Endothelial cell of umbilical vein (primary cell): ENCODE results near the gene GRPEL1. TPM values are rescaled to one million over a fixed set of nuclear protein-coding genes. Genes with fewer than 3 reads are reported as not detected.

ENCODE experiments used
- BruUV-seq: library from RNA; stranded (reverse); fragments of 400-500 nt; replicated peaks from 2 replicates; lab custom pipeline; 2021; lab: Mats Ljungman, UMichigan
- CTCF ChIA-PET: fragments of 300-600, 350-600 bp; sonication (Branson Sonifier 250); formaldehyde crosslinking; loops from one replicate; lab custom pipeline; 2021; ENCODE audit warnings: antibody characterized with exemption, inconsistent platforms; lab: Charles Lee
- POLR2A ChIA-PET: fragments of 300-600, 350-600 bp; sonication (Branson Sonifier 250); formaldehyde crosslinking; loops from one replicate; lab custom pipeline; 2021; ENCODE audit warnings: antibody characterized with exemption, inconsistent platforms; lab: Charles Lee
- DNase-seq: peaks from one replicate; pipeline ENCODE4 v3.0.0-alpha.2; 2011; ENCODE audit warnings: low read depth, low spot score
- FAIRE-seq: peaks from 2 replicates; lab custom pipeline; 2011; peaks lifted over from hg19 to GRCh38; lab: Jason Lieb, UNC
- H2AFZ ChIP-seq: 2 replicates; pipeline ENCODE4 v1.6.0; 2012; ENCODE audit warnings: low read depth, low read length, control low read depth, inconsistent platforms
- H3K27ac ChIP-seq: 2 replicates; pipeline ENCODE4 v1.5.1; 2011; ENCODE audit warnings: low read depth, mild to moderate bottlenecking, control low read depth, low read length, moderate library complexity; ENCODE audit not compliant: insufficient read depth
- H3K27me3 ChIP-seq, 2 experiments: 2 replicates each; pipeline versions ENCODE4 v1.6.0 to v1.6.1; 2011; ENCODE audit warnings: low read length in 2 of 2, mixed read lengths in 1 of 2; ENCODE audit not compliant: control insufficient read depth in 2 of 2, insufficient read depth in 2 of 2
- H3K36me3 ChIP-seq, 2 experiments: 2 replicates in 1 of 2; 3 replicates in 1 of 2; pipeline ENCODE4 v1.5.1; 2011; ENCODE audit warnings: low read length in 2 of 2, mild to moderate bottlenecking in 1 of 2, moderate library complexity in 1 of 2; ENCODE audit not compliant: control insufficient read depth in 2 of 2, insufficient read depth in 2 of 2; ENCODE audit errors: extremely low read depth in 1 of 2
- H3K4me1 ChIP-seq: 3 replicates; pipeline ENCODE4 v1.5.1; 2011; ENCODE audit warnings: mild to moderate bottlenecking, low read length; ENCODE audit not compliant: control insufficient read depth, insufficient read depth; ENCODE audit errors: extremely low read depth
- H3K4me2 ChIP-seq: 2 replicates; pipeline ENCODE4 v1.6.1; 2011; ENCODE audit warnings: low read length, control low read depth, mixed read lengths; ENCODE audit not compliant: insufficient read depth
- H3K4me3 ChIP-seq, 3 experiments: fragments of 200-600 bp in 1 of 3; sonication (generic), shearing (Covaris generic) in 1 of 3; replicated peaks in 1 of 3; 2 replicates each; pipeline ENCODE4 v1.5.1; 2011 to 2016; ENCODE audit warnings: control low read depth in 3 of 3, low read length in 3 of 3, mild to moderate bottlenecking in 2 of 3, inconsistent platforms in 1 of 3, low read depth in 1 of 3, moderate library complexity in 1 of 3; ENCODE audit not compliant: insufficient read depth in 1 of 3
- H3K79me2 ChIP-seq: 2 replicates; pipeline ENCODE4 v1.6.0; 2012; ENCODE audit warnings: low read length, inconsistent platforms; ENCODE audit not compliant: control insufficient read depth, insufficient read depth
- H3K9ac ChIP-seq: replicated peaks from 2 replicates; pipeline ENCODE3; 2011; ENCODE audit warnings: low read length, control low read depth; ENCODE audit not compliant: insufficient read depth; ENCODE audit errors: extremely low read depth
- H3K9me1 ChIP-seq: replicated peaks from 3 replicates; pipeline ENCODE4 v1.6.0; 2011; ENCODE audit warnings: mild to moderate bottlenecking, low read length; ENCODE audit not compliant: control insufficient read depth, insufficient read depth; ENCODE audit errors: extremely low read depth
- H3K9me3 ChIP-seq: replicated peaks from 2 replicates; pipeline ENCODE4 v1.5.1; 2012; ENCODE audit warnings: low read length, inconsistent platforms; ENCODE audit not compliant: control insufficient read depth, insufficient read depth
- H4K20me1 ChIP-seq: replicated peaks from 2 replicates; pipeline ENCODE3; 2011; ENCODE audit warnings: mild to moderate bottlenecking, low read length; ENCODE audit not compliant: control insufficient read depth, insufficient read depth; ENCODE audit errors: extremely low read depth
- CTCF ChIP-seq, 2 donors: IDR thresholded peaks; 1 replicate in 1 of 2; 2 replicates in 1 of 2; pipeline ENCODE4 v1.5.1; 2011; ENCODE audit warnings: low read length in 2 of 2, mild to moderate bottlenecking in 2 of 2, moderate library complexity in 2 of 2, control low read depth in 1 of 2, inconsistent platforms in 1 of 2, low read depth in 1 of 2; ENCODE audit not compliant: insufficient read depth in 1 of 2; ENCODE audit errors: extremely low read depth in 1 of 2
- EZH2 ChIP-seq: IDR thresholded peaks from 2 replicates; pipeline ENCODE4 v1.6.1; 2012; ENCODE audit warnings: borderline replicate concordance, low read depth, mild to moderate bottlenecking, moderate library complexity, low read length, inconsistent platforms; ENCODE audit not compliant: severe bottlenecking
- FOS ChIP-seq: IDR thresholded peaks from 2 replicates; pipeline ENCODE4 v1.6.1; 2011; ENCODE audit warnings: mild to moderate bottlenecking, low read length, moderate library complexity, borderline replicate concordance; ENCODE audit not compliant: insufficient read depth
- GATA2 ChIP-seq: IDR thresholded peaks from 2 replicates; pipeline ENCODE4 v1.7.0; 2011; ENCODE audit warnings: low read depth, mild to moderate bottlenecking, moderate library complexity, mixed read lengths, low read length; ENCODE audit not compliant: insufficient read length, insufficient read depth
- JUN ChIP-seq: IDR thresholded peaks from 2 replicates; pipeline ENCODE4 v1.6.1; 2011; ENCODE audit warnings: borderline replicate concordance, low read depth; ENCODE audit not compliant: insufficient read length, insufficient read depth
- MAX ChIP-seq: IDR thresholded peaks from 2 replicates; pipeline ENCODE4 v1.6.1; 2011; ENCODE audit not compliant: insufficient read depth, insufficient read length
- MYC ChIP-seq: IDR thresholded peaks from one replicate; pipeline ENCODE4 v1.6.1; 2011; ENCODE audit warnings: mild to moderate bottlenecking, low read depth, low read length
- POLR2A ChIP-seq: IDR thresholded peaks from 2 replicates; pipeline ENCODE4 v1.6.1; 2012; ENCODE audit warnings: low read depth, mild to moderate bottlenecking, control low read depth, low read length
- POLR2AphosphoS5 ChIP-seq: IDR thresholded peaks from 2 replicates; pipeline ENCODE4 v1.6.1; 2012; ENCODE audit warnings: low read depth, mild to moderate bottlenecking, control low read depth, low read length, moderate library complexity; ENCODE audit not compliant: insufficient read depth
- dilution Hi-C: fragments of 300-500 bp; cut with MboI; formaldehyde crosslinking; loops from one replicate; pipeline ENCODE4 v1.15.0; 2019; ENCODE audit warnings: low sequenced_read_pairs; ENCODE audit not compliant: extremely low pct_ligation_motif_present
- intact Hi-C: fragments of 100-400 bp; cut with micrococcal nuclease; formaldehyde crosslinking; loops from one replicate; pipeline ENCODE4 v1.10.0; 2022
- polyA plus RNA-seq, 4 experiments: library from polyadenylated mRNA; depleted of rRNA in 3 of 4; stranded (reverse) in 3 of 4; unstranded in 1 of 4; fragments of >200 nt; gene quantifications; 2 replicates each; pipeline versions ENCODE4 v1.2.1 to v1.2.3, GENCODE V29; 2011 to 2012; ENCODE audit warnings: missing spikeins in 1 of 4
- total RNA-seq: library from RNA; stranded (reverse); gene quantifications from 2 replicates; pipeline ENCODE4 v1.2.3, GENCODE V29; 2021

Gene GRPEL1
- total and polyA plus RNA-seq, 2 donors (not counting 3 experiments of a cell fraction or from before 2014, with no cell fraction given): 17.3 to 42.6 TPM

GRCh38 chr4:7049295-7049694 lies 18.6 kb downstream of the GRPEL1 start:
- H3K9ac ChIP-seq: no peak overlapping the region
- H3K27me3 ChIP-seq: no peaks in the 10 kb centered on the region
- no peaks in the 10 kb centered on the region for H3K9me1 ChIP-seq
- no peak overlapping the region for H3K4me3 ChIP-seq
- POLR2A ChIA-PET: no interaction called here
- H3K4me1 ChIP-seq: peaks cover 5% of the 10 kb centered on the region
- no peak overlapping the region for H2AFZ ChIP-seq
- no peak for TF ChIP-seq GATA2
- no peak for TF ChIP-seq POLR2AphosphoS5
- no peak for TF ChIP-seq EZH2
- no peak for TF ChIP-seq JUN
- no peak for TF ChIP-seq FOS
- TF ChIP-seq MAX: no peak
- TF ChIP-seq MYC: no peak
- TF ChIP-seq POLR2A: no peak
- TF ChIP-seq CTCF (IDR thresholded peaks at IDR 0.05; ENCODE audit: extremely low read depth in 1 of 2, insufficient read depth in 1 of 2, low read depth in 1 of 2, low read length in 2 of 2): no peak
- FAIRE-seq (no peak), DNase-seq (no peak)
- no peaks in the 10 kb centered on the region for H3K9me3 ChIP-seq
- H3K79me2 ChIP-seq: peaks cover 53% of the 10 kb centered on the region
- CTCF ChIA-PET: interaction anchor here (1.7 kb wide), 1 partner anchor 10 kb away, joined by 5 read pairs; no protein-coding TSS in a partner anchor
- no peak overlapping the region for H3K27ac ChIP-seq
- no peaks in the 10 kb centered on the region for H4K20me1 ChIP-seq
- BruUV-seq: no TSS peak
- dilution Hi-C loops: no loop called here
- H3K4me2 ChIP-seq: no peak overlapping the region
- intact Hi-C loops: loop anchor here (10.0 kb wide), 1 partner anchor 264 kb away; the partner anchor contains the start of gene KIAA0232
- peaks cover 0 to 2% of the 10 kb centered on the region in 2 experiments for H3K36me3 ChIP-seq
